Mesendoderm (in vitro differentiated cells): ENCODE results near the gene AMIGO1.
A peak's percentile ranks its signal among the peaks of the same experiment; 100 is the strongest.

Experiments used
- DNase-seq: peaks from one replicate; pipeline ENCODE4 v3.0.0; 2013
- H2AK5ac ChIP-seq: 2 replicates; pipeline ENCODE4 v1.6.1; 2013; ENCODE audit warnings: low read length, inconsistent platforms
- H2BK120ac ChIP-seq: 2 replicates; pipeline ENCODE4 v1.6.1; 2013; ENCODE audit warnings: low read depth, mild to moderate bottlenecking, low read length, moderate library complexity, mixed read lengths
- H2BK15ac ChIP-seq: replicated peaks from 2 replicates; pipeline ENCODE4 v1.6.1; 2013; ENCODE audit warnings: low read depth, mild to moderate bottlenecking, moderate library complexity
- H2BK5ac ChIP-seq: 2 replicates; pipeline ENCODE4 v1.6.1; 2013; ENCODE audit warnings: low read length, inconsistent platforms
- H3K18ac ChIP-seq: 2 replicates; pipeline ENCODE4 v1.6.1; 2013; ENCODE audit warnings: mild to moderate bottlenecking, low read length, mixed read lengths
- H3K23ac ChIP-seq: one replicate; pipeline ENCODE4 v1.6.1; 2013; ENCODE audit warnings: low read length
- H3K27ac ChIP-seq: 2 replicates; pipeline ENCODE4 v1.5.1; 2013; ENCODE audit warnings: low read depth, mild to moderate bottlenecking, inconsistent platforms, low read length, moderate library complexity
- H3K27me3 ChIP-seq: 2 replicates; pipeline ENCODE4 v1.6.1; 2013; ENCODE audit warnings: low read length, control low read depth, mild to moderate bottlenecking, inconsistent platforms; ENCODE audit not compliant: insufficient read depth, poor library complexity
- H3K36me3 ChIP-seq: 2 replicates; pipeline ENCODE4 v1.6.1; 2013; ENCODE audit warnings: low read length, inconsistent platforms; ENCODE audit not compliant: control insufficient read depth, insufficient read depth
- H3K4ac ChIP-seq: one replicate; pipeline ENCODE4 v1.6.1; 2013; ENCODE audit warnings: low read depth, mild to moderate bottlenecking, low read length, moderate library complexity
- H3K4me1 ChIP-seq: 2 replicates; pipeline ENCODE4 v1.6.1; 2013; ENCODE audit warnings: low read depth, low read length, inconsistent platforms; ENCODE audit not compliant: control insufficient read depth
- H3K4me2 ChIP-seq: 2 replicates; pipeline ENCODE4 v1.6.1; 2013; ENCODE audit warnings: low read length
- H3K4me3 ChIP-seq: 2 replicates; pipeline ENCODE4 v1.5.1; 2013; ENCODE audit warnings: mild to moderate bottlenecking, low read length
- H3K56ac ChIP-seq: one replicate; pipeline ENCODE4 v1.6.1; 2013; ENCODE audit warnings: low read length
- H3K79me1 ChIP-seq: 2 replicates; pipeline ENCODE4 v1.6.1; 2013; ENCODE audit warnings: low read length, inconsistent platforms
- H3K79me2 ChIP-seq: 2 replicates; pipeline ENCODE4 v1.6.1; 2013; ENCODE audit warnings: mild to moderate bottlenecking, low read length; ENCODE audit not compliant: control insufficient read depth, insufficient read depth
- H3K9ac ChIP-seq: 2 replicates; pipeline ENCODE4 v1.6.1; 2013; ENCODE audit warnings: low read length, inconsistent platforms
- H4K5ac ChIP-seq: one replicate; pipeline ENCODE4 v1.6.1; 2013; ENCODE audit warnings: low read length
- H4K8ac ChIP-seq: one replicate; pipeline ENCODE4 v1.6.1; 2013; ENCODE audit warnings: low read depth, mild to moderate bottlenecking, control low read depth, low read length, moderate library complexity
- WGBS: extraction: QIAGEN DNeasy Blood & Tissue Kit; methylation state at CpG from one replicate; pipeline ENCODE4 v1.1.7; 2013; ENCODE audit warnings: low lambda C conversion rate, missing lambda C conversion rate; ENCODE audit not compliant: insufficient coverage; ENCODE audit errors: extremely low coverage; 5-methylcytosine and 5-hydroxymethylcytosine counted together

The AMIGO1 gene

GRCh38 chr1:109482242-109482641, 27.3 kb downstream of the AMIGO1 start:
- H3K27me3 ChIP-seq, result no peaks in the 10 kb centered on the region

DNA sequence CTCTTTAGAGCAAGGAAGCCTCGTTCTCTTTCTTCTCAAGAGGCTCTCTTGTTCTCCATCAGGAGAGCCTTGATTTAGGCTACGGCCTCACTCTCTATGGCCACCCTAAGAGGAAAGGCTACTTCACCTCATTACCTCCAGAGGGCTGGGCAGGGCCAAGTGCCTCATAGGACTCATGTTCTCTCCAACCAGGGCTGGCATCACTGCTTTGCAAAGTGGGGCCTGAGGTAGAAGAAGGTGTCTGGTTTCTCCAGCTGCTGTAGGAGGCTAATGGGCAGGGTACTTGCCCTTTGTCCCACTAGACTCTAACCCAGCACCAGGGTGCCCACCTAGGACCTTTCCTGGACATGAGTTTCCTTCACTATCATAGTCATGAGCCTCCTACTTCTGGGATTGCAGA, 27.9 kb downstream of the AMIGO1 start:
- no peak overlapping the region for H3K4me2 ChIP-seq
- no peak for DNase-seq
- no peaks in the 10 kb centered on the region for H3K79me2 ChIP-seq
- peaks cover 12% of the 10 kb centered on the region for H3K4me1 ChIP-seq
- H3K27me3 ChIP-seq, result no peaks in the 10 kb centered on the region
- H3K9ac ChIP-seq, result no peak overlapping the region
- H3K79me1 ChIP-seq, result peaks cover 3% of the 10 kb centered on the region
- H3K18ac ChIP-seq, result no peak overlapping the region
- H2AK5ac ChIP-seq, result no peak overlapping the region
- no peak overlapping the region for H2BK120ac ChIP-seq
- no peak overlapping the region for H3K23ac ChIP-seq
- no peak overlapping the region for H3K56ac ChIP-seq
- H3K36me3 ChIP-seq, result no peaks in the 10 kb centered on the region
- H4K5ac ChIP-seq, result no peak overlapping the region
- no peak overlapping the region for H3K27ac ChIP-seq
- WGBS, result no CpG with 5 or more reads among the region's 2 CpGs
- H2BK15ac ChIP-seq, result no peak overlapping the region
- H3K4me3 ChIP-seq, result no peak overlapping the region
- no peak overlapping the region for H4K8ac ChIP-seq
- no peak overlapping the region for H3K4ac ChIP-seq
- no peak overlapping the region for H2BK5ac ChIP-seq

More at GRCh38 chr1:109482242-109482641, 27.3 kb downstream of the AMIGO1 start:
- H3K79me1 ChIP-seq, result peaks cover 3% of the 10 kb centered on the region
- no peak overlapping the region for H3K4ac ChIP-seq
- no peak overlapping the region for H4K8ac ChIP-seq
- H2BK5ac ChIP-seq, result no peak overlapping the region
- no peak overlapping the region for H4K5ac ChIP-seq
- no peaks in the 10 kb centered on the region for H3K36me3 ChIP-seq
- H3K79me2 ChIP-seq, result no peaks in the 10 kb centered on the region
- no peak overlapping the region for H3K4me2 ChIP-seq
- no peak overlapping the region for H3K9ac ChIP-seq
- no peak overlapping the region for H3K18ac ChIP-seq
- no peak overlapping the region for H3K4me3 ChIP-seq
- no peak overlapping the region for H2BK15ac ChIP-seq
- DNase-seq, result peak; percentile 67
- H3K27ac ChIP-seq, result no peak overlapping the region
- H3K4me1 ChIP-seq, result peaks cover 12% of the 10 kb centered on the region
- H2AK5ac ChIP-seq, result no peak overlapping the region
- H3K56ac ChIP-seq, result no peak overlapping the region
- H3K23ac ChIP-seq, result no peak overlapping the region
- no peak overlapping the region for H2BK120ac ChIP-seq

DNA sequence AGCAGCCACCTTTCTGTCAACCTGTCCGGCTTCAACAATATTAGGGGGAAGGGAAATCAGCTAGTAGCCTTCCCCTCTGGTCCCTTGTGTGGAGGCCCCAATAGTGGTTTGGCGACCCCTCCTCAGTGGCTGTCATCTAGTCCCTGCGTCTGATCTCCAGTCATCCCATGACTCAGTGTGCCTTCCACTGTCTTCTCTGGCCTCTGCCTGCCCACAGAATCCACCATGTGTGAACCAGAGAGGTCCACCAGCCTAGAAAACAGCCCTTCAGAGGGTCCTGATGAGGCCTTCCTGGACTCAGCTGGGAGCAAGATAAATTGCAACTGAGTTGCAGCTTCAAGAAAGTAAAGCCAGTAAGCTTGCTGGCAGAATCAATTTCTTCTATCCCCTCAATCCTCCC, 29.6 kb downstream of the AMIGO1 start:
- no peak overlapping the region for H3K56ac ChIP-seq
- no peak overlapping the region for H3K9ac ChIP-seq
- no peak overlapping the region for H3K4ac ChIP-seq
- WGBS, result no CpG with 5 or more reads among the region's 3 CpGs
- peaks cover 9% of the 10 kb centered on the region for H3K4me1 ChIP-seq
- no peak overlapping the region for H3K18ac ChIP-seq
- H2AK5ac ChIP-seq, result no peak overlapping the region
- no peak overlapping the region for H4K5ac ChIP-seq
- no peaks in the 10 kb centered on the region for H3K27me3 ChIP-seq
- no peaks in the 10 kb centered on the region for H3K36me3 ChIP-seq
- H3K79me1 ChIP-seq, result peaks cover 1% of the 10 kb centered on the region
- H3K79me2 ChIP-seq, result no peaks in the 10 kb centered on the region
- no peak overlapping the region for H3K23ac ChIP-seq
- DNase-seq, result no peak
- no peak overlapping the region for H2BK120ac ChIP-seq
- H3K4me2 ChIP-seq, result no peak overlapping the region
- no peak overlapping the region for H2BK5ac ChIP-seq
- H3K27ac ChIP-seq, result no peak overlapping the region
- no peak overlapping the region for H2BK15ac ChIP-seq
- H3K4me3 ChIP-seq, result no peak overlapping the region
- no peak overlapping the region for H4K8ac ChIP-seq

- Histone ChIP-seq H3K9ac (no peak overlapping the region), H3K79me1 (no peaks in the 10 kb centered on the region), H3K79me2 (no peaks in the 10 kb centered on the region), H4K5ac (no peak overlapping the region), H2BK120ac (no peak overlapping the region), H3K27ac (no peak overlapping the region), H3K4me2 (no peak overlapping the region), H3K56ac (no peak overlapping the region), H3K4me1 (peaks cover 7% of the 10 kb centered on the region), H3K4ac (no peak overlapping the region), H2BK15ac (no peak overlapping the region), H4K8ac (no peak overlapping the region), H3K27me3 (no peaks in the 10 kb centered on the region), H2AK5ac (no peak overlapping the region), H3K4me3 (no peak overlapping the region), H2BK5ac (no peak overlapping the region), H3K18ac (no peak overlapping the region), H3K36me3 (no peaks in the 10 kb centered on the region), H3K23ac (no peak overlapping the region)
- WGBS, result no CpG with 5 or more reads among the region's 5 CpGs
- no peak for DNase-seq
Measured at GRCh38 chr1:109479311-109479710, 30.2 kb downstream of the AMIGO1 start.

DNA sequence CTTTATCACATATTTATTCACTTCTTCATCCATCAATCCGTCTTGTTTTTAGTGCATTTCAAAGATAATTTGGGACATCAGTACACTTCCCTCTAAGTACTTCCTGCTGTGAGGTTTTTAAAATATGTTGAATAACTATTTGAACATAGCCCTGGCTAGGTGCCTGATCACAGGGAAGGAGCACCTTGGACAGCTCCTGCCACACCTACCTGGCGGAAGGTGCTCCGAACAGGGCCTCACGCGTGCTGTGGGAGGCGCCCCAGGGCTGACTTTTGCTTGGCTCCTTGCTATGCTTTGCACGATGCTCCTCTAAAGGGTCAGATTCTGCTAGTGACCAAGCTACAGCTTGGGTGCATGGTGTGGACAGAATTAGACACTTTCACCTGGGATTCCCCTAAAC, 30.7 kb downstream of the AMIGO1 start:
- Histone ChIP-seq H3K27me3 (no peaks in the 10 kb centered on the region), H3K79me1 (no peaks in the 10 kb centered on the region), H3K79me2 (no peaks in the 10 kb centered on the region), H3K4me3 (no peak overlapping the region), H4K8ac (no peak overlapping the region), H3K27ac (no peak overlapping the region), H3K36me3 (no peaks in the 10 kb centered on the region), H3K23ac (no peak overlapping the region), H2AK5ac (no peak overlapping the region), H2BK120ac (no peak overlapping the region), H3K9ac (no peak overlapping the region), H3K18ac (no peak overlapping the region), H3K56ac (no peak overlapping the region), H3K4me1 (peaks cover 7% of the 10 kb centered on the region), H4K5ac (no peak overlapping the region), H2BK5ac (no peak overlapping the region), H3K4me2 (no peak overlapping the region), H3K4ac (no peak overlapping the region), H2BK15ac (no peak overlapping the region)
- WGBS, result no CpG with 5 or more reads among the region's 7 CpGs
- peak; percentile 44 for DNase-seq

DNA sequence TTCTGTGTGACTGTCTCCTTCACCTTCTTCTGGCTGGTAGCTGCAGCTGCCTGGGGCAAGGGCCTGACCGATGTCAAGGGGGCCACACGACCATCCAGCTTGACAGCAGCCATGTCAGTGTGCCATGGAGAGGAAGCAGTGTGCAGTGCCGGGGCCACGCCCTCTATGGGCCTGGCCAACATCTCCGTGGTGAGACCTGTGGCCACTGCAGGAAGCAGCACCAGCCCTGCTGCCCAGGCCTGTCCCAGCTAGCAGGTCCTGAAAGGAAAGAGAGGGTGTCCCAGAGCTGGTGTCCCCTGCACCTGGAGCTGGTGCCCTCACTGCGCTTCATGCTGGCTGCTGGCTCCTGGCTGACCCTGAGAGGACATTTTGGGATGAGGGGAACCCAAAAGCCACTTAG, 31.7 kb downstream of the AMIGO1 start:
- H3K18ac ChIP-seq, result no peak overlapping the region
- no peak for DNase-seq
- no peak overlapping the region for H3K9ac ChIP-seq
- H3K4me2 ChIP-seq, result no peak overlapping the region
- no peaks in the 10 kb centered on the region for H3K79me2 ChIP-seq
- no peak overlapping the region for H4K8ac ChIP-seq
- H2BK5ac ChIP-seq, result no peak overlapping the region
- no peak overlapping the region for H2BK15ac ChIP-seq
- no CpG with 5 or more reads among the region's 6 CpGs for WGBS
- no peak overlapping the region for H4K5ac ChIP-seq
- peaks cover 3% of the 10 kb centered on the region for H3K4me1 ChIP-seq
- no peaks in the 10 kb centered on the region for H3K79me1 ChIP-seq
- H3K27me3 ChIP-seq, result no peaks in the 10 kb centered on the region
- no peak overlapping the region for H2AK5ac ChIP-seq
- H3K36me3 ChIP-seq, result no peaks in the 10 kb centered on the region
- H3K4ac ChIP-seq, result no peak overlapping the region
- no peak overlapping the region for H3K4me3 ChIP-seq
- H2BK120ac ChIP-seq, result no peak overlapping the region
- H3K56ac ChIP-seq, result no peak overlapping the region
- no peak overlapping the region for H3K23ac ChIP-seq
- no peak overlapping the region for H3K27ac ChIP-seq
